Measurements from ENCODE around the gene WDR7.

DNA sequence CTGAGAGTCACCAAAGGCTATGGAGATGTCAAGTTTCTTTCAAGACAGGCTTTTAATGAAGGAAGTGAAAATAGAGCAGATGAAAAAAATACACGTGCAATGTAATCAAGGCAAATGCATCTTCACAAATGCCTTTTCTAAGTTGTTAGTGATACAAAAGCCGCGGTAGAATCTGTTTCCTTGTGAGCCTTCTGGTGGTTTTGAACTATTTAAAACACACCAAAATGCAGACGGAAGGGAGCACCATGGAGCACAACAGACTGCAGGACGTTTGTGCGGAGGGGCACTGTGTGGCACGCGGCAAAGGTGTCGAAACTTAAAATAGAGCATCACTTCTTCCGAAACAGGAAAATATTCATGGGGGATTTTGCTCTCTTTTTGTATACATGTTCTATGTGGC lies 430.7 kb downstream of the WDR7 start:
- TF ChIP-seq, protein P1, sequence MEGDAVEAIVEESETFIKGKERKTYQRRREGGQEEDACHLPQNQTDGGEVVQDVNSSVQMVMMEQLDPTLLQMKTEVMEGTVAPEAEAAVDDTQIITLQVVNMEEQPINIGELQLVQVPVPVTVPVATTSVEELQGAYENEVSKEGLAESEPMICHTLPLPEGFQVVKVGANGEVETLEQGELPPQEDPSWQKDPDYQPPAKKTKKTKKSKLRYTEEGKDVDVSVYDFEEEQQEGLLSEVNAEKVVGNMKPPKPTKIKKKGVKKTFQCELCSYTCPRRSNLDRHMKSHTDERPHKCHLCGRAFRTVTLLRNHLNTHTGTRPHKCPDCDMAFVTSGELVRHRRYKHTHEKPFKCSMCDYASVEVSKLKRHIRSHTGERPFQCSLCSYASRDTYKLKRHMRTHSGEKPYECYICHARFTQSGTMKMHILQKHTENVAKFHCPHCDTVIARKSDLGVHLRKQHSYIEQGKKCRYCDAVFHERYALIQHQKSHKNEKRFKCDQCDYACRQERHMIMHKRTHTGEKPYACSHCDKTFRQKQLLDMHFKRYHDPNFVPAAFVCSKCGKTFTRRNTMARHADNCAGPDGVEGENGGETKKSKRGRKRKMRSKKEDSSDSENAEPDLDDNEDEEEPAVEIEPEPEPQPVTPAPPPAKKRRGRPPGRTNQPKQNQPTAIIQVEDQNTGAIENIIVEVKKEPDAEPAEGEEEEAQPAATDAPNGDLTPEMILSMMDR (IDR thresholded peaks at IDR 0.05; ENCODE audit: low read length), result no peak
- TF ChIP-seq EZH2 (optimal IDR thresholded peaks at IDR 0.05; ENCODE audit: low read depth, low read length) (no peak), EZH2phosphoT487 (IDR thresholded peaks at IDR 0.05; ENCODE audit: low read length) (no peak)
